HG02852 (cell line): ENCODE measurements around the gene RNU1-1.
"Not testable (repeated sequence)": the region's sequence is repeated elsewhere in the genome, so short reads cannot be mapped to it uniquely, and the experiment has no call there.

Experiments
- ATAC-seq: cut with Tn5 transposase; IDR thresholded peaks from one replicate; pipeline ENCODE4 v1.9.1; 2021; ENCODE audit warnings: mild to moderate bottlenecking, moderate library complexity; ENCODE audit not compliant: unreplicated experiment

RNU1-1 gene

DNA sequence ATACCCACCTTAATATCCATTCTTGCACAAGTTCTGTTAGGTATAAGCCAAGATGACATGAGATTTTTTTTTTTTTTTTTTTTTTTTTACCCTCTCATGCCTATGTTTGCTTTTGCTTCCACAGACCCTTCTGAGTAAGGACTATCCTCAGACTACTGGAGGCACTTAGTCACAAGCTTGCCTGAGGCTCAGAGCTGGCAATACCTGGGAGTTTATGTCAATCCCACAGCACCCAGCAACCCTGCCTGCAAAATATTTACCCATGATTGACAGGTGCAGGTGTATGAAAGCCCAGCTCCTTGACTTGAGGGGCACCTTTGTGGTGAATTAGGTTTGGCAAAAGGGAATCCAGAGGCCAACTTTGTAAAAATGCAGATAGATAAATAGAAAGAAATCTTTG lies 11.7 kb upstream of the RNU1-1 start:
- not testable (repeated sequence) for ATAC-seq

GRCh38 chr1:16521679-16522078 lies 7.6 kb upstream of the RNU1-1 start:
- not testable (repeated sequence) for ATAC-seq

GRCh38 chr1:16521288-16521583 lies 7.2 kb upstream of the RNU1-1 start:
- ATAC-seq, result no peak

GRCh38 chr1:16520435-16521287 lies 6.6 kb upstream of the RNU1-1 start:
- not testable (repeated sequence) for ATAC-seq

DNA sequence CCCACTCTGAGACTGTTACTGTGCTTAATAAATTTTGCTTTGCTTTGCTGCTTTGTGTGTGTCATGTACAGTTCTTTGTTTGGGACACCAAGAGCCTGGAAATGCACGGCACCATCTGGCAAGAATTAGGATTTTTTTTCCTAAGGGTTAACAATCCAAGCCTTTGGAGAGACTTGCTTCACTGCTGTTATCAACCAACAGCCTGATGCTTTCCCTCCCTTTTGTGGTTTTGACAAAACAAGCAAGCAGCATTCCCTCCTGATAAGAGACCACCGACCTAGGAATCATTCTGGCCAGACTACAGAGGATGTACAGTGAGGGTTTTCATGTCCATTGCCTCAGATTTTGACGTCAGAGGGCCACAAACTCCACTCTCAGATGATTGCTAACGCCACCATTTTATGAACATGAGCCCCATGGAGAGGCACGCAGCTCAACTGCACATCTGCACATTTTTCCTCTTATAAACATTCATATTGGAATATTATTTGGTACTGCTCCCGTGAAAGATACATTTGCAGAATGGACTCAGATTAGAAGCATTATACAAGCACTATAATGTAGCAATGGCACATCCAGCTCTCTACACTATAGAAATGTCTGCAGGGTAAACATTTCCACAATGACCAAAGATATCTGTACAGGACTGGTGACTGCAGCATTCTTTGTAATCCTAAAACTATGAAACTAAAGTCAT lies 5.3 kb upstream of the RNU1-1 start:
- ATAC-seq, result not testable (repeated sequence)

DNA sequence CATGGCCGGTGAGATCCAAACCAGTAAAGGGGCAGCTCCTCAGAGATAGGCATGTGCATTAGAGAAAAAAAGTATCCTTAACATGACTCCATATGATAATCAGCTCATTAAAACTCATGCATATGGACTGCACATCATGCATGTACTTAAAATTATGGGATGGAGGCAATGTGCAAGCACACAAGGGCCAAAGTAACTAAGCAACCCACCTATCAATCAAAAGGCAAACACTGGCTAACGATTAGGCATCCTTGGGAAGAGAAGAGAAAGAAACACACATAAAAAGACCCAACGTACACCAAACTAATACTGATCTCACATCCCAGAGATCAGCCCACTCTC lies 4.8 kb upstream of the RNU1-1 start:
- ATAC-seq, result not testable (repeated sequence)

- ATAC-seq, result not testable (repeated sequence)
These were observed 2.8 kb upstream of the RNU1-1 start for GRCh38 chr1:16516694-16517410.

- peak; percentile 81 for ATAC-seq
These were observed 526 bp downstream of the RNU1-1 start for GRCh38 chr1:16513412-16514106.

GRCh38 chr1:16512624-16513411 lies 1.3 kb downstream of the RNU1-1 start:
- not testable (repeated sequence) for ATAC-seq

- not testable (repeated sequence) for ATAC-seq
These were observed 2.2 kb downstream of the RNU1-1 start for GRCh38 chr1:16511926-16512325.

DNA sequence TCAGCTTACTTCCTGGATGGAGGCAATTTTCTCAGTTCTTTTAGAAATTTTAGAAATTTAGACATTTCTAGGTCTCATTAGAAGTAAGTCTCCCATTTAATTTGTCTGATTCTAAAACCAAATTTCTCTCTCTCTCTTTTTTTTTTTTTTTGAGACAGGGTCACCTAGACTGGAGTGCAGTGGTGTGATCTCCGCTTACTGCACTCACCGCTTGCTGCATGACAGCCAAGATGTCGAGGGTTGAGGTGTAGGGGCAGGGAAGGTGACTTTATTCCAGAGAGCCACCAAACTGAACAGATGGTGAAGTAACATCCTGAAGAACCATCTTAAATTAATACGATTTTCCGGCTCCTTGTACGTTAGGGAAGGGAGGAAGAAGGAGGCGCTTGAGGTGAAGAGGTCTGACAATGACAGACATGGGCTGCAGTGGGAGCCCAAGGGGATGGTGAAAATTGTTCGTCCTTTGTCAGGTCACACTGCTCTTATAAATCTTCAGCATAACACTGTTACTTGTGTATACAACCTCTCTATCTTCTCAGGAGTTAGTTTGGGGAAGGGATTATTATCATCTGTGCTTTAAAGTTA lies 5.1 kb downstream of the RNU1-1 start:
- not testable (repeated sequence) for ATAC-seq

DNA sequence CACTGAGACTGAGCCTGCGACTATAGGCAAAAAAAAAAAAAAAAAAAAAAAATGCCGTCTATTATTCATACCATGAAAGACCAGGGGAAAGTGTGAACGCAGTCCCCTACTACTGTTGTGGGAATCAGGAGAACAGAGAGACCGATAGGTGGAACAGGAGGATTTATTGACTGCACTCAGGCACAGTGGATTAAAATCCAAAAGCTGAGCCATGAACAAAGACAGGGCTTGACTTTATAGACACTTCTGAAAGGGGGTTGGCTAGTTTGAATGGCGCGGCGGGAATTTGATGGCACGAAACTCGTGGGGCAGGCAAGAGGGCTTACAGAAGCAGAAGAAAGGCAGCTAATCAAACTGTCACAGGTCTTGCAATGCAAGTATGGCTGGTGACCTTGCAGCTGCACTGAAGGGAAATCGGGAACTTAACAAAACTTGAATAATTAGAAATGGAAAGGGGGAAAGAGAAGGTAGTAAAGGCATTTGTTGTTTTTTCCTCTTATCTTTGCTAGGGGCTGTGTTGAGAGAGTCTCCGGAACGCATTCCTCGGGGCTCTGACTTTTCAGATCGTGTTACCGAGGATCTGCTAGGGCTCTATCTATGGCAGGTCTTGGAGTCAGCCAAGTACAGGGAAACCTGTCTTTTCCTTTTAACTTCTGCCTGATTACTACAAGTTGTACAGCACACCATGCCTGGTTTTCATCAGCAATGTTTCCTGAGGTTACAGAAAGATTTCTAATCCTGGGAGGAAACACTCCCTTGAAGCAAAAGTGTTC lies 7.5 kb downstream of the RNU1-1 start:
- ATAC-seq, result not testable (repeated sequence)

DNA sequence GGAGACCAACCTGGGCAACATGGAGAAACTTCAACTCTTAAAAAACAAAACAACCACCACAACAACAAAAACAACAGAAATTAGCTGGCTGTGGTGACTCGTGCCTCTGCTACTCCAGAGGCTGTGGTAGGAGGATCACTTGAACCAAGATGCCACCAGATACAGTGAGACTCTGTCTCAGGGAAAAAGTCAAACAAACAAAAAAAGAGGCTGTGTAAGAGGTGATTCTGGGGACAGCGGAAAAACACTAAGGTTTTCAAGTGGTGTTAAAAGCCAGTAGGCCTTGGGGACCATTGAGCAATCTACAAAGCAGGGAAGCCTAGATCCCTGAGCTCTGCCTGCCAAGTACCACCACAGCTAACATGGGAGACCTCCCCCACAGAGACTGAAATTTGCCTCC lies 8.2 kb downstream of the RNU1-1 start:
- not testable (repeated sequence) for ATAC-seq

- no peak for ATAC-seq
These were observed 10.6 kb downstream of the RNU1-1 start for GRCh38 chr1:16503494-16503893.

DNA sequence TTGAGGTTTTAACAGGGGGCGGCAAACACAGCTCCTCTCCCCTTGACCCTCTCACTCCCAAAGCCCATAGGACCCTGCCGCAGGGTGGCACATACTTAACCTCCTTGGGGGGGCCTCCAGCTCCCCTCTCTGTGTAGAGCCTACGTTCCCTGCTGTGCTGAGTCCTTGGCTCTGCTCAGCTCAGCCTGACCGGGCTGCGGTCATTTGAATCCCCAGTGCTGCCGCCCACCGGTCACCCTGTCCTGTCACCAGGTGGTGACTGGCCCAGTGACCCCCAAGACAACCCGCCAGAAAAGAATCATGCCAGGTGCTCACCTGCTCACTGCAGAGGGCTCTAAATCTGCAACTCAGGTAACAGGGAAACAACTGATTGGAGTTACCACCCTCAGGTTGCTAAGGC lies 12.6 kb downstream of the RNU1-1 start:
- ATAC-seq, result not testable (repeated sequence)

- not testable (repeated sequence) for ATAC-seq
These were observed 13.1 kb downstream of the RNU1-1 start for GRCh38 chr1:16500975-16501374.

DNA sequence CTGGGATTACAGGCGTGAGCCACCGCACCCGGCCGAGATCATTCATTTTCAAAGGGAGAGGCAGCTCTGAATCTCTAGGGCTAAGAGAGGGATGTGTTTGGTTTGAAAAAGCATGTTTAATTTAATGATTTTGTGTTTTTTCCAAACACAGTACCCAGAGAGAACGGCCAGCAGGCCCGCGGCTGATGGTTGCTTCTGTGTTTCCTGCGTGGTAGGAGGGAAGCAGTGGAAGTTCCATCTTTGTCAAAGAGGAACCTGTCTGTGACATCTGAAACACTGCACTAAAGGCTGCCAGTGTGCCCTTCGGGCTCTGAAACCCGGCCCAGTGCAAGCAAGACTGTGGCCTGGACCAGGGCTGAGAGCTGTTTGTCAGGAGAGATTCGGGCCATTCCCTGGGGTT lies 13.6 kb downstream of the RNU1-1 start:
- ATAC-seq, result not testable (repeated sequence)

DNA sequence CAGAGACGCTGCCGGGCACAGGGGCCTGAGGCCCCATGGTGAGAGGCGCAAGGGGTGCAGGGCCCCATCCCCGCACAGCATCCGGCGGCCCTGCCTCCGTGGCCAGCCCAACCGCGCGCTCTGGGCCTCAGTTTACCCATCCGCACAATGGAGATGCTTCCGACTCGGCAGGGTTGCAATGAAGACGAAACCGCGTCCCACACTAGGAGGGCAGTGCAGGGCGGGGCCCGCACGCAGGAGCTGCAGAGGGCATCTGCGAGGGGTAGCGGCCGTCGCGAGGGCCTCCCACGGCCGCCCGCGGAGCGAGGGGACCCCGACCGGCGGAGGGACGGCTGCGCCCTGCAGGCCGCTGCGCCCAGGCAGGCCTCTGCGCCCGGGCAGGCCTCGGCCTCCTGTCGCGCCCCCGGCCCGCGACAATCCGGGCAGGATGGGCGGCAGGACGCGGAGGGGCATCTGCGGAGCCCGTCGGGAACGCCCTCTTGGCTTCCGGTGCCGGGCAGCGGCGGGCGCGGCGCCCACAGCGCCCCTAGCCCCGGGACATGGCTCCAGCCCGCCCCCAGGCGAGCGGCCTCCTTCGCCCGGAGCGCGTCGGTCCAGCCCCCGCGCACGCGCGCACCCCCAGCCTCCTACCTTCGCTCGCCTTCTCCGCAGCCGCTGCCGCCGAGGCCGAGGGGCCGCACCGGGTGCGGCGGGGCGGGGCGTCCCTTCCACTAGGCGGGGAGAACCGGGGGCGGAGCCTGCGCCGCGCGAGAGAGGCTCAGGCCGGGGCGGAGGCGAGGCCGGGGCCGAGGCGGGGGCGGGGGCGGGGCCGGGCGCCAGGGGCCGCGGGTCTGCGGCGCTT lies 15.3 kb downstream of the RNU1-1 start:
- peak; percentile 86 for ATAC-seq
